NCI-H226 (cell line): ENCODE data around the gene RHBDF1.

Experiments used
- DNase-seq: peaks from one replicate; pipeline ENCODE4 v3.0.0-alpha.2; 2015

The RHBDF1 gene

GRCh38 chr16:72561-73548 is at the start of gene RHBDF1:
Gene RHBDF1 (minus strand): TSS chr16:72631. CDS start chr16:65015, 7,616 bp downstream.
- DNase-seq: peak; percentile 49

- no peak for DNase-seq
These were observed 48.3 kb upstream of the RHBDF1 start for GRCh38 chr16:120756-121155.

- DNase-seq: no peak
These were observed 47.5 kb upstream of the RHBDF1 start for GRCh38 chr16:119835-120491.

- no peak for DNase-seq
These were observed 46.9 kb upstream of the RHBDF1 start for GRCh38 chr16:119295-119694.

GRCh38 chr16:118857-119256 is 46.4 kb upstream of the RHBDF1 start:
- DNase-seq: no peak

GRCh38 chr16:117379-118365 is 45.2 kb upstream of the RHBDF1 start:
- DNase-seq: peak; percentile 12

- DNase-seq: no peak
These were observed 43.6 kb upstream of the RHBDF1 start for GRCh38 chr16:116015-116414.

GRCh38 chr16:114327-114726 is 41.9 kb upstream of the RHBDF1 start:
- DNase-seq: no peak

- DNase-seq: no peak
These were observed 39.9 kb upstream of the RHBDF1 start for GRCh38 chr16:112153-112840.

- peak; percentile 42 for DNase-seq
These were observed 34.3 kb upstream of the RHBDF1 start for GRCh38 chr16:106623-107324.

GRCh38 chr16:105521-105920 is 33.1 kb upstream of the RHBDF1 start:
- DNase-seq: no peak

- no peak for DNase-seq
These were observed 32.5 kb upstream of the RHBDF1 start for GRCh38 chr16:104928-105327.

- DNase-seq: no peak
These were observed 31.9 kb upstream of the RHBDF1 start for GRCh38 chr16:104355-104754.

- DNase-seq: no peak
These were observed 29.8 kb upstream of the RHBDF1 start for GRCh38 chr16:102060-102855.

GRCh38 chr16:101586-101985 is 29.2 kb upstream of the RHBDF1 start:
- no peak for DNase-seq

GRCh38 chr16:100989-101388 is 28.6 kb upstream of the RHBDF1 start:
- DNase-seq: no peak

- peak; percentile 40 for DNase-seq
These were observed 25.4 kb upstream of the RHBDF1 start for GRCh38 chr16:97822-98221.

GRCh38 chr16:96935-97381 is 24.5 kb upstream of the RHBDF1 start:
- DNase-seq: peak; percentile 74

GRCh38 chr16:94918-95265 is 22.5 kb upstream of the RHBDF1 start:
- no peak for DNase-seq
